Panc1 (cell line): ENCODE measurements around the gene AATF. TPM values are rescaled to one million over a fixed set of nuclear protein-coding genes. Genes with fewer than 3 reads are reported as not detected.

Experiments
- ATAC-seq: fragments of 200-7000 bp; cut with Tn5 transposase; 2 replicates; pipeline ENCODE4 v1.9.1; 2020; ENCODE audit warnings: mild to moderate bottlenecking, moderate library complexity
- BruUV-seq: library from RNA; stranded (reverse); fragments of 400-500 nt; replicated peaks from 2 replicates; lab custom pipeline; 2021; lab: Mats Ljungman, UMichigan
- CTCF ChIA-PET: fragments of 300-600 bp; sonication (Branson Sonifier 250); formaldehyde crosslinking; loops from one replicate; lab custom pipeline; 2022; ENCODE audit warnings: antibody characterized with exemption; lab: Charles Lee
- POLR2A ChIA-PET: fragments of 300-600 bp; sonication (Branson Sonifier 250); formaldehyde crosslinking; loops from one replicate; lab custom pipeline; 2022; ENCODE audit warnings: antibody characterized with exemption; lab: Charles Lee
- DNase-seq: peaks from one replicate; pipeline ENCODE4 v3.0.0-alpha.2; 2010; ENCODE audit warnings: low read depth, low spot score
- H3K27ac ChIP-seq: 2 replicates; pipeline ENCODE4 v1.5.1; 2011; ENCODE audit warnings: mild to moderate bottlenecking, low read length, inconsistent platforms
- H3K27me3 ChIP-seq: fragments of 200-500 bp; sonication (Bioruptor generic); 2 replicates; pipeline ENCODE4 v1.6.0; 2014; ENCODE audit warnings: low read length, inconsistent platforms; ENCODE audit not compliant: control insufficient read depth, insufficient read depth
- H3K36me3 ChIP-seq: fragments of 200-500 bp; sonication (Bioruptor generic); 2 replicates; pipeline ENCODE4 v1.5.1; 2014; ENCODE audit warnings: inconsistent platforms, mild to moderate bottlenecking, low read length, moderate library complexity; ENCODE audit not compliant: control insufficient read depth, insufficient read depth
- H3K4me1 ChIP-seq: 2 replicates; pipeline ENCODE4 v1.5.1; 2011; ENCODE audit warnings: inconsistent platforms, mild to moderate bottlenecking, low read length, moderate library complexity; ENCODE audit not compliant: control insufficient read depth, insufficient read depth
- H3K4me3 ChIP-seq, 2 experiments: 2 replicates each; pipeline ENCODE4 v1.5.1; 2011 to 2012; ENCODE audit warnings: low read depth in 2 of 2, low read length in 2 of 2, mild to moderate bottlenecking in 2 of 2, inconsistent platforms in 1 of 2, moderate library complexity in 1 of 2
- H3K9me3 ChIP-seq: fragments of 200-500 bp; sonication (Bioruptor generic); 2 replicates; pipeline ENCODE4 v1.5.1; 2014; ENCODE audit warnings: low read depth, mild to moderate bottlenecking, inconsistent platforms, low read length, moderate library complexity; ENCODE audit not compliant: control insufficient read depth, insufficient read depth
- POLR2AphosphoS5 ChIP-seq: IDR thresholded peaks from 2 replicates; pipeline ENCODE4 v1.6.1; 2012; ENCODE audit warnings: mild to moderate bottlenecking, low read depth, low read length, moderate library complexity
- SIN3A ChIP-seq: IDR thresholded peaks from 2 replicates; pipeline ENCODE4 v1.6.1; 2012; ENCODE audit warnings: low read depth, mild to moderate bottlenecking, low read length, moderate library complexity, borderline replicate concordance; ENCODE audit not compliant: insufficient read depth
- TCF7L2 ChIP-seq: IDR thresholded peaks from 2 replicates; pipeline ENCODE4 v1.6.1; 2011; ENCODE audit warnings: mild to moderate bottlenecking, low read depth, low read length, inconsistent platforms
- in situ Hi-C: cut with HindIII; loops from 2 replicates; pipeline ENCODE4 v1.10.0; 2016; ENCODE audit warnings: low sequenced_read_pairs, low pct_unique_long_range_greater_than_20kb
- intact Hi-C: fragments of 100-400 bp; cut with micrococcal nuclease; formaldehyde crosslinking; loops from one replicate; pipeline ENCODE4 v1.10.0; 2022; ENCODE audit not compliant: unreplicated experiment
- total RNA-seq: library from RNA; stranded (reverse); gene quantifications from one replicate; pipeline ENCODE4 v1.2.1, GENCODE V29; 2021; ENCODE audit not compliant: unreplicated experiment
- TF ChIP-seq, protein P1 (sequence below): fragments of 450-650 bp; IDR thresholded peaks from 2 replicates; pipeline ENCODE4 v1.5.1; 2017; ENCODE audit warnings: mild to moderate bottlenecking
- TF ChIP-seq, protein P2 (sequence below), 2 experiments: IDR thresholded peaks; 2 replicates each; pipeline ENCODE4 v1.6.1; 2011 to 2012; ENCODE audit warnings: low read depth in 2 of 2, control low read depth in 1 of 2, low read length in 1 of 2, mild to moderate bottlenecking in 1 of 2, moderate library complexity in 1 of 2; ENCODE audit not compliant: insufficient read depth in 1 of 2

The AATF gene
- total RNA-seq, 1 experiment from 2014 or later: 58.1 TPM

DNA sequence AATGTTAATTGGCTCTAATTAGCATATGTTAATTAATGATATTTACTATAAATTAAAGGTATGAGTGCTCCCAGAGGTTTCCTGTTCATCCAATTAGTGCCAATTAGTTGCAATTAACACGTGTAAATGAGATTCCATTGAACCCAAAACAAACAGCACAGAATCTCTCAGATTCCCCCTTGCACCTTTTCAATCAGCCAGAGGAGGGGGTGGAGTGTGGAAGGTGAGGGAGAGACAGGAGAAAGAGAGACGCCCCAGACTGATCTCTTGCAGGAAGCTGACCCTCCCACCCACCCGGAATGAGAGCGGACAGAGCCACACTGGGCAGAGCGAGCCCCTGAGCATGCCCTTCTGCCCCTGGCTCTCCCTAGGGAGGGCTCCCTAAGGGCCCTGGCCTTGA is 35.6 kb upstream of the AATF start:
- Histone ChIP-seq H3K4me3 (no peak overlapping the region), H3K36me3 (no peaks in the 10 kb centered on the region), H3K4me1 (peaks cover 6% of the 10 kb centered on the region), H3K9me3 (no peaks in the 10 kb centered on the region), H3K27ac (no peak overlapping the region), H3K27me3 (no peaks in the 10 kb centered on the region)
- TF ChIP-seq, protein P1, sequence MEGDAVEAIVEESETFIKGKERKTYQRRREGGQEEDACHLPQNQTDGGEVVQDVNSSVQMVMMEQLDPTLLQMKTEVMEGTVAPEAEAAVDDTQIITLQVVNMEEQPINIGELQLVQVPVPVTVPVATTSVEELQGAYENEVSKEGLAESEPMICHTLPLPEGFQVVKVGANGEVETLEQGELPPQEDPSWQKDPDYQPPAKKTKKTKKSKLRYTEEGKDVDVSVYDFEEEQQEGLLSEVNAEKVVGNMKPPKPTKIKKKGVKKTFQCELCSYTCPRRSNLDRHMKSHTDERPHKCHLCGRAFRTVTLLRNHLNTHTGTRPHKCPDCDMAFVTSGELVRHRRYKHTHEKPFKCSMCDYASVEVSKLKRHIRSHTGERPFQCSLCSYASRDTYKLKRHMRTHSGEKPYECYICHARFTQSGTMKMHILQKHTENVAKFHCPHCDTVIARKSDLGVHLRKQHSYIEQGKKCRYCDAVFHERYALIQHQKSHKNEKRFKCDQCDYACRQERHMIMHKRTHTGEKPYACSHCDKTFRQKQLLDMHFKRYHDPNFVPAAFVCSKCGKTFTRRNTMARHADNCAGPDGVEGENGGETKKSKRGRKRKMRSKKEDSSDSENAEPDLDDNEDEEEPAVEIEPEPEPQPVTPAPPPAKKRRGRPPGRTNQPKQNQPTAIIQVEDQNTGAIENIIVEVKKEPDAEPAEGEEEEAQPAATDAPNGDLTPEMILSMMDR: no peak
- TF ChIP-seq POLR2AphosphoS5: no peak
- TF ChIP-seq, protein P2, sequence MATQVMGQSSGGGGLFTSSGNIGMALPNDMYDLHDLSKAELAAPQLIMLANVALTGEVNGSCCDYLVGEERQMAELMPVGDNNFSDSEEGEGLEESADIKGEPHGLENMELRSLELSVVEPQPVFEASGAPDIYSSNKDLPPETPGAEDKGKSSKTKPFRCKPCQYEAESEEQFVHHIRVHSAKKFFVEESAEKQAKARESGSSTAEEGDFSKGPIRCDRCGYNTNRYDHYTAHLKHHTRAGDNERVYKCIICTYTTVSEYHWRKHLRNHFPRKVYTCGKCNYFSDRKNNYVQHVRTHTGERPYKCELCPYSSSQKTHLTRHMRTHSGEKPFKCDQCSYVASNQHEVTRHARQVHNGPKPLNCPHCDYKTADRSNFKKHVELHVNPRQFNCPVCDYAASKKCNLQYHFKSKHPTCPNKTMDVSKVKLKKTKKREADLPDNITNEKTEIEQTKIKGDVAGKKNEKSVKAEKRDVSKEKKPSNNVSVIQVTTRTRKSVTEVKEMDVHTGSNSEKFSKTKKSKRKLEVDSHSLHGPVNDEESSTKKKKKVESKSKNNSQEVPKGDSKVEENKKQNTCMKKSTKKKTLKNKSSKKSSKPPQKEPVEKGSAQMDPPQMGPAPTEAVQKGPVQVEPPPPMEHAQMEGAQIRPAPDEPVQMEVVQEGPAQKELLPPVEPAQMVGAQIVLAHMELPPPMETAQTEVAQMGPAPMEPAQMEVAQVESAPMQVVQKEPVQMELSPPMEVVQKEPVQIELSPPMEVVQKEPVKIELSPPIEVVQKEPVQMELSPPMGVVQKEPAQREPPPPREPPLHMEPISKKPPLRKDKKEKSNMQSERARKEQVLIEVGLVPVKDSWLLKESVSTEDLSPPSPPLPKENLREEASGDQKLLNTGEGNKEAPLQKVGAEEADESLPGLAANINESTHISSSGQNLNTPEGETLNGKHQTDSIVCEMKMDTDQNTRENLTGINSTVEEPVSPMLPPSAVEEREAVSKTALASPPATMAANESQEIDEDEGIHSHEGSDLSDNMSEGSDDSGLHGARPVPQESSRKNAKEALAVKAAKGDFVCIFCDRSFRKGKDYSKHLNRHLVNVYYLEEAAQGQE (IDR thresholded peaks at IDR 0.05; ENCODE audit: insufficient read depth in 1 of 2, low read depth in 2 of 2, low read length in 1 of 2): no peak
- TF ChIP-seq TCF7L2: no peak
- no peak for TF ChIP-seq SIN3A
- DNase-seq (no peak), ATAC-seq (no peak)
- in situ Hi-C loops (no loop called here), intact Hi-C loops (no loop called here)
- CTCF ChIA-PET: interaction anchor here (0.6 kb wide), 1 partner anchor 109 kb away, joined by 3 read pairs; no protein-coding TSS in a partner anchor
- BruUV-seq: no TSS peak
- POLR2A ChIA-PET: no interaction called here

DNA sequence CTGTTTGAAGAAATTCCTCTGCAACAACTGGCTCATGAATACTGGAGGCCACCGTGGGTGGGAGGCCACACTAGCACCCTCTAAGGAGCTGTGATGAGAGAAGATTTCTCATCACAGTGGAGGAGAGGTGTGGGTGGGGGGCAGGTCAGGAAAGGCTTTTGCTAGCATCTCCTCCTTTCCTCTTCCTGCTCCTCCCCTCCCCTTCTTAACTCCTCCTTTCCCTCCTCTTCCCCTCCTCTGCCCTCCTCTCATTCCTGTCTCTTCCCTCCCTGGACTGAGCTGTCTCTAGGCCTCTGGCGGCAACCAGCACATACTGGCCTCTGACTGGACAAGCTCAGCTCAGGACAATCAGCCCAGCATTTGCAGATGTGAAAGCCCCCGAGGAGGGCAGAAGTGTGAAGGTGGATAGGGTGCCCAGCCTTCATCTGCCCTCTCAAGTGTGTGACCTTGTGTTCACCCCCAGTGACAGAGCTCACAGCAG is 30.5 kb upstream of the AATF start:
- TF ChIP-seq TCF7L2: no peak
- no peak for TF ChIP-seq POLR2AphosphoS5
- TF ChIP-seq SIN3A: no peak
- TF ChIP-seq, protein P2 (IDR thresholded peaks at IDR 0.05; ENCODE audit: insufficient read depth in 1 of 2, low read depth in 2 of 2, low read length in 1 of 2): no peak
- TF ChIP-seq, protein P1: no peak
- ChIA-PET CTCF (no interaction called here), POLR2A (no interaction called here)
- intact Hi-C loops: no loop called here
- no peaks in the 10 kb centered on the region for H3K36me3 ChIP-seq
- H3K9me3 ChIP-seq: no peaks in the 10 kb centered on the region
- ATAC-seq: peak; percentile 55
- H3K4me3 ChIP-seq: no peak overlapping the region
- BruUV-seq: no TSS peak
- in situ Hi-C loops: no loop called here
- peak overlapping the region; percentile 93 for H3K27ac ChIP-seq
- H3K27me3 ChIP-seq: no peaks in the 10 kb centered on the region
- DNase-seq: no peak
- H3K4me1 ChIP-seq: peaks cover 45% of the 10 kb centered on the region
